HepG2 (cell line): ENCODE data around the gene ZNF428. TPM values are rescaled to one million over a fixed set of nuclear protein-coding genes. Genes with fewer than 3 reads are reported as not detected.

Experiments
- AHR ChIP-seq: IDR thresholded peaks from 2 replicates; pipeline ENCODE4 v1.6.1; 2018; ENCODE audit warnings: missing genetic modification reagents, missing compliant biosample characterization
- ELF3 ChIP-seq: IDR thresholded peaks from 2 replicates; pipeline ENCODE4 v1.6.1; 2016; ENCODE audit warnings: missing genetic modification reagents, missing compliant biosample characterization
- ERF ChIP-seq: IDR thresholded peaks from 2 replicates; pipeline ENCODE4 v1.6.1; 2018; ENCODE audit warnings: missing biosample characterization, missing genetic modification reagents
- MAZ ChIP-seq, 2 experiments: sonication (generic) in 1 of 2; formaldehyde crosslinking in 1 of 2; IDR thresholded peaks; 2 replicates each; pipeline versions ENCODE4 v1.5.0 to v1.6.1; 2012 to 2020; ENCODE audit warnings: low read depth in 2 of 2, mild to moderate bottlenecking in 2 of 2, borderline replicate concordance in 1 of 2, improper control_type of control experiment in 1 of 2, low read length in 1 of 2, missing genetic modification reagents in 1 of 2, moderate library complexity in 1 of 2
- PAWR ChIP-seq: sonication (generic); formaldehyde crosslinking; IDR thresholded peaks from 2 replicates; pipeline ENCODE4 v1.4.0; 2020; ENCODE audit warnings: missing genetic modification reagents, mild to moderate bottlenecking, borderline replicate concordance
- POLR2AphosphoS2 ChIP-seq: IDR thresholded peaks from 2 replicates; pipeline ENCODE4 v1.6.1; 2011; ENCODE audit warnings: low read depth, low read length, improper control_type of control experiment
- SP4 ChIP-seq: sonication (generic); formaldehyde crosslinking; IDR thresholded peaks from 2 replicates; pipeline ENCODE4 v1.8.1; 2023; ENCODE audit warnings: mild to moderate bottlenecking, missing genetic modification reagents
- TARDBP ChIP-seq: sonication (generic); formaldehyde crosslinking; IDR thresholded peaks from 2 replicates; pipeline ENCODE4 v1.8.0; 2022; ENCODE audit warnings: mild to moderate bottlenecking, missing genetic modification reagents
- TEAD2 ChIP-seq: sonication (generic); formaldehyde crosslinking; IDR thresholded peaks from 2 replicates; pipeline ENCODE4 v1.9.0; 2021; ENCODE audit warnings: missing genetic modification reagents
- TOE1 ChIP-seq: sonication (generic); formaldehyde crosslinking; IDR thresholded peaks from 2 replicates; pipeline ENCODE4 v1.4.0; 2020; ENCODE audit warnings: mild to moderate bottlenecking, missing genetic modification reagents
- ZFX ChIP-seq: sonication (generic); formaldehyde crosslinking; IDR thresholded peaks from 2 replicates; pipeline ENCODE4 v1.4.0; 2020; ENCODE audit warnings: mild to moderate bottlenecking, low read depth, missing genetic modification reagents, moderate library complexity
- ZMYM2 ChIP-seq: sonication (generic); formaldehyde crosslinking; IDR thresholded peaks from 2 replicates; pipeline ENCODE4 v1.8.0; 2022; ENCODE audit warnings: mild to moderate bottlenecking, missing genetic modification reagents
- ZMYM4 ChIP-seq: sonication (generic); formaldehyde crosslinking; IDR thresholded peaks from 2 replicates; pipeline ENCODE4 v1.8.1; 2023; ENCODE audit warnings: mild to moderate bottlenecking, missing genetic modification reagents
- ZNF180 ChIP-seq: sonication (generic); formaldehyde crosslinking; IDR thresholded peaks from 2 replicates; pipeline ENCODE4 v1.4.0; 2020; ENCODE audit warnings: low read depth, missing genetic modification reagents, borderline replicate concordance
- ZNF546 ChIP-seq: sonication (generic); formaldehyde crosslinking; conservative IDR thresholded peaks from 2 replicates; pipeline ENCODE4 v1.8.1; 2023; ENCODE audit warnings: mild to moderate bottlenecking, missing genetic modification reagents
- ZNF558 ChIP-seq: sonication (generic); formaldehyde crosslinking; IDR thresholded peaks from 2 replicates; pipeline ENCODE4 v1.9.0; 2022; ENCODE audit warnings: mild to moderate bottlenecking, missing genetic modification reagents, borderline replicate concordance
- ZNF747 ChIP-seq: sonication (generic); formaldehyde crosslinking; IDR thresholded peaks from 2 replicates; pipeline ENCODE4 v1.8.1; 2023; ENCODE audit warnings: missing genetic modification reagents, mild to moderate bottlenecking, borderline replicate concordance
- polyA plus RNA-seq, 8 experiments: library from polyadenylated mRNA; depleted of rRNA in 3 of 8; stranded (reverse) in 7 of 8; unstranded in 1 of 8; fragments of >200 nt; fragmentation: Illumina TruSeq in 4 of 8; extraction: Trizol in 4 of 8; gene quantifications; 2 replicates each; pipeline versions ENCODE4 v1.2.1 to v1.2.3, GENCODE V29; 2011 to 2016; ENCODE audit warnings: low read depth in 4 of 8, missing spikeins in 1 of 8, mixed read lengths in 1 of 8; ENCODE audit not compliant: insufficient read depth in 1 of 8
- total RNA-seq, 5 experiments: library from RNA; depleted of rRNA; stranded (reverse); fragments of >200 nt; fragmentation: Illumina TruSeq; extraction: Trizol; gene quantifications; 2 replicates each; pipeline ENCODE4 v1.2.3, GENCODE V29; 2016; ENCODE audit warnings: low read depth in 1 of 5
- TF ChIP-seq, protein P1 (sequence below): sonication (generic); formaldehyde crosslinking; IDR thresholded peaks from 2 replicates; pipeline ENCODE4 v1.4.0; 2020; ENCODE audit warnings: mild to moderate bottlenecking, missing genetic modification reagents
- TF ChIP-seq, protein P2 (sequence below): sonication (generic); formaldehyde crosslinking; IDR thresholded peaks from 2 replicates; pipeline ENCODE4 v1.8.0; 2023; ENCODE audit warnings: mild to moderate bottlenecking, missing genetic modification reagents
- TF ChIP-seq, protein P3 (sequence below): sonication (generic); formaldehyde crosslinking; IDR thresholded peaks from 2 replicates; pipeline ENCODE4 v1.4.0; 2020; ENCODE audit warnings: mild to moderate bottlenecking, low read depth, missing genetic modification reagents
- TF ChIP-seq, protein P4 (sequence below): sonication (generic); formaldehyde crosslinking; IDR thresholded peaks from 2 replicates; pipeline ENCODE4 v1.8.0; 2022; ENCODE audit warnings: mild to moderate bottlenecking, missing genetic modification reagents; ENCODE audit not compliant: insufficient replicate concordance

The ZNF428 gene
- total and polyA plus RNA-seq, 2 of the 13 experiments (the other 11 are each of a cell fraction or from before 2014, with no cell fraction given) = 10.4 to 26.9 TPM

DNA sequence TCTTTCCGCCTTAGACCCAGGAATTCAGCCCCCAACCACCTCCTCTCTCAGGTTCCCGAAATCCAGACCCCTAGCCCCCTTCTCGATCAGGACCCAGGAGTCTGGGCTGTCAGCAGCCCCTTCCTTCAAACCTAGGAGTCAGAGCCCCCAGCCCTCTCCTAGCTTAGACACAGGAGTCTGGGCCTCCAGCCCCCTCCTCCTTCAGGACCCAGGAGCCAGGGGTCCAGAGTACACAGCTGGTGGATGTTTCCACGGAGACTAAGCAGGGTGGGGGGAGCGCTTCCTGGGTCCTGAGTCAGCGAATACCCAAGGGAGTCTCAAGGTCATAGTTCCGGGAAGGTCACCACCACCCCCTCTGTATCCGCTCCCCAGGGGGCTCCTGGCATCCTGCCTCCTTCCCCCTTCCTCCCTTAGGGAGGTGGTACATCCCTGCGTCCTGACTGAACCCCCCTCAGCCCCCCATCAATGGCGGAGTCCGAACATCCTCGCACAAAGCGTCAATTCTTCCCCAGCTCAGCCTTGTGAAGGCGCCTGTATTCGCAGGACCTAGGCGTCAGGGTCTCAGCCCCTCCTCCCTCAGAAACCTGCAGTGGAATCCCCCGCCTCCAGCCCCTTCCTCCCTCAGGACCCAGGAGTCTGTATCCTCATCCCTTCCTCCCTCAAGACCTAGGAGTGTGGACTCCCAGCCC is 15.6 kb upstream of the ZNF428 start (continued):
- TF ChIP-seq SP4 = no peak; the same call in 1 of the 2 replicates
- no peak for TF ChIP-seq AHR (CRISPR knock-in tag)
- TF ChIP-seq, protein P1, sequence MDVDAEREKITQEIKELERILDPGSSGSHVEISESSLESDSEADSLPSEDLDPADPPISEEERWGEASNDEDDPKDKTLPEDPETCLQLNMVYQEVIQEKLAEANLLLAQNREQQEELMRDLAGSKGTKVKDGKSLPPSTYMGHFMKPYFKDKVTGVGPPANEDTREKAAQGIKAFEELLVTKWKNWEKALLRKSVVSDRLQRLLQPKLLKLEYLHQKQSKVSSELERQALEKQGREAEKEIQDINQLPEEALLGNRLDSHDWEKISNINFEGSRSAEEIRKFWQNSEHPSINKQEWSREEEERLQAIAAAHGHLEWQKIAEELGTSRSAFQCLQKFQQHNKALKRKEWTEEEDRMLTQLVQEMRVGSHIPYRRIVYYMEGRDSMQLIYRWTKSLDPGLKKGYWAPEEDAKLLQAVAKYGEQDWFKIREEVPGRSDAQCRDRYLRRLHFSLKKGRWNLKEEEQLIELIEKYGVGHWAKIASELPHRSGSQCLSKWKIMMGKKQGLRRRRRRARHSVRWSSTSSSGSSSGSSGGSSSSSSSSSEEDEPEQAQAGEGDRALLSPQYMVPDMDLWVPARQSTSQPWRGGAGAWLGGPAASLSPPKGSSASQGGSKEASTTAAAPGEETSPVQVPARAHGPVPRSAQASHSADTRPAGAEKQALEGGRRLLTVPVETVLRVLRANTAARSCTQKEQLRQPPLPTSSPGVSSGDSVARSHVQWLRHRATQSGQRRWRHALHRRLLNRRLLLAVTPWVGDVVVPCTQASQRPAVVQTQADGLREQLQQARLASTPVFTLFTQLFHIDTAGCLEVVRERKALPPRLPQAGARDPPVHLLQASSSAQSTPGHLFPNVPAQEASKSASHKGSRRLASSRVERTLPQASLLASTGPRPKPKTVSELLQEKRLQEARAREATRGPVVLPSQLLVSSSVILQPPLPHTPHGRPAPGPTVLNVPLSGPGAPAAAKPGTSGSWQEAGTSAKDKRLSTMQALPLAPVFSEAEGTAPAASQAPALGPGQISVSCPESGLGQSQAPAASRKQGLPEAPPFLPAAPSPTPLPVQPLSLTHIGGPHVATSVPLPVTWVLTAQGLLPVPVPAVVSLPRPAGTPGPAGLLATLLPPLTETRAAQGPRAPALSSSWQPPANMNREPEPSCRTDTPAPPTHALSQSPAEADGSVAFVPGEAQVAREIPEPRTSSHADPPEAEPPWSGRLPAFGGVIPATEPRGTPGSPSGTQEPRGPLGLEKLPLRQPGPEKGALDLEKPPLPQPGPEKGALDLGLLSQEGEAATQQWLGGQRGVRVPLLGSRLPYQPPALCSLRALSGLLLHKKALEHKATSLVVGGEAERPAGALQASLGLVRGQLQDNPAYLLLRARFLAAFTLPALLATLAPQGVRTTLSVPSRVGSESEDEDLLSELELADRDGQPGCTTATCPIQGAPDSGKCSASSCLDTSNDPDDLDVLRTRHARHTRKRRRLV (CRISPR knock-in tag) = no peak
- peak; percentile 70; the same call in 1 of the 2 replicates for TF ChIP-seq MAZ (IDR thresholded peaks at IDR 0.05; ENCODE audit: borderline replicate concordance, low read depth, low read length)
- peak; percentile 37; the same call in 1 of the 2 replicates for TF ChIP-seq MAZ (CRISPR knock-in tag; IDR thresholded peaks at IDR 0.05; ENCODE audit: low read depth)
- peak; percentile 53; the same call in 1 of the 2 replicates for TF ChIP-seq ZFX (CRISPR knock-in tag)
- TF ChIP-seq ZMYM4 (CRISPR knock-in tag) = 0 out of 2 replicates have a peak, but pooled peaks have one; percentile 14
- TF ChIP-seq, protein P2, sequence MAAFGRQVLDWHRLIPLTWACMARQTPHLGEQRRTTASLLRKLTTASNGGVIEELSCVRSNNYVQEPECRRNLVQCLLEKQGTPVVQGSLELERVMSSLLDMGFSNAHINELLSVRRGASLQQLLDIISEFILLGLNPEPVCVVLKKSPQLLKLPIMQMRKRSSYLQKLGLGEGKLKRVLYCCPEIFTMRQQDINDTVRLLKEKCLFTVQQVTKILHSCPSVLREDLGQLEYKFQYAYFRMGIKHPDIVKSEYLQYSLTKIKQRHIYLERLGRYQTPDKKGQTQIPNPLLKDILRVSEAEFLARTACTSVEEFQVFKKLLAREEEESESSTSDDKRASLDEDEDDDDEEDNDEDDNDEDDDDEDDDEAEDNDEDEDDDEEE (CRISPR knock-in tag) = no peak
- TF ChIP-seq ELF3 (CRISPR knock-in tag) = peak; percentile 51; the same call in 1 of the 2 replicates
- TF ChIP-seq ZNF747 = no peak
- TF ChIP-seq, protein P3, sequence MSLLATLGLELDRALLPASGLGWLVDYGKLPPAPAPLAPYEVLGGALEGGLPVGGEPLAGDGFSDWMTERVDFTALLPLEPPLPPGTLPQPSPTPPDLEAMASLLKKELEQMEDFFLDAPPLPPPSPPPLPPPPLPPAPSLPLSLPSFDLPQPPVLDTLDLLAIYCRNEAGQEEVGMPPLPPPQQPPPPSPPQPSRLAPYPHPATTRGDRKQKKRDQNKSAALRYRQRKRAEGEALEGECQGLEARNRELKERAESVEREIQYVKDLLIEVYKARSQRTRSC (CRISPR knock-in tag) = no peak
- TF ChIP-seq TOE1 (CRISPR knock-in tag) = no peak
- TF ChIP-seq ZMYM2 (CRISPR knock-in tag) = no peak
- 0 out of 2 replicates have a peak, but pooled peaks have one; percentile 41 for TF ChIP-seq ERF
- TF ChIP-seq TARDBP (CRISPR knock-in tag) = peak; percentile 67; the same call in 1 of the 2 replicates
- 0 out of 2 replicates have a peak, but pooled peaks have one; percentile 68 for TF ChIP-seq PAWR
- no peak for TF ChIP-seq TEAD2
- TF ChIP-seq ZNF558 = no peak
- TF ChIP-seq POLR2AphosphoS2 = no peak
- TF ChIP-seq, protein P4, sequence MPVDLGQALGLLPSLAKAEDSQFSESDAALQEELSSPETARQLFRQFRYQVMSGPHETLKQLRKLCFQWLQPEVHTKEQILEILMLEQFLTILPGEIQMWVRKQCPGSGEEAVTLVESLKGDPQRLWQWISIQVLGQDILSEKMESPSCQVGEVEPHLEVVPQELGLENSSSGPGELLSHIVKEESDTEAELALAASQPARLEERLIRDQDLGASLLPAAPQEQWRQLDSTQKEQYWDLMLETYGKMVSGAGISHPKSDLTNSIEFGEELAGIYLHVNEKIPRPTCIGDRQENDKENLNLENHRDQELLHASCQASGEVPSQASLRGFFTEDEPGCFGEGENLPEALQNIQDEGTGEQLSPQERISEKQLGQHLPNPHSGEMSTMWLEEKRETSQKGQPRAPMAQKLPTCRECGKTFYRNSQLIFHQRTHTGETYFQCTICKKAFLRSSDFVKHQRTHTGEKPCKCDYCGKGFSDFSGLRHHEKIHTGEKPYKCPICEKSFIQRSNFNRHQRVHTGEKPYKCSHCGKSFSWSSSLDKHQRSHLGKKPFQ = no peak
- TF ChIP-seq ZNF546 = no peak
- no peak for TF ChIP-seq ZNF180 (CRISPR knock-in tag)
